NT2/D1 (cell line): Measurements from ENCODE around the gene TSPAN31.

Experiments used
- YY1 ChIP-seq: IDR thresholded peaks from 2 replicates; pipeline ENCODE4 v1.6.1; 2011; ENCODE audit not compliant: insufficient read length, insufficient read depth
- ZNF274 ChIP-seq: IDR thresholded peaks from 2 replicates; pipeline ENCODE4 v1.6.1; 2011; ENCODE audit warnings: mild to moderate bottlenecking, low read depth, low read length

GRCh38 chr12:57793920-57794319 is 49.1 kb downstream of the TSPAN31 start:
- TF ChIP-seq YY1 (no peak), ZNF274 (no peak)
